HepG2 (cell line): ENCODE results near the gene FAM222A. TPM values are rescaled to one million over a fixed set of nuclear protein-coding genes. Genes with fewer than 3 reads are reported as not detected.

Experiments used
- ATAC-seq: fragments of 200-7000 bp; cut with Tn5 transposase; 3 replicates; pipeline ENCODE4 v1.9.1; 2020; ENCODE audit warnings: mild to moderate bottlenecking, moderate library complexity
- BruUV-seq: library from RNA; stranded (reverse); fragments of 400-500 nt; replicated peaks from 2 replicates; lab custom pipeline; 2021; lab: Mats Ljungman, UMichigan
- CTCF ChIA-PET: fragments of 300-600 bp; formaldehyde crosslinking; extraction: SDS; loops from one replicate; lab custom pipeline; 2021; ENCODE audit warnings: low total read pairs, inconsistent platforms, low intra/inter-chr PET ratio; lab: Yijun Ruan, JAX
- POLR2A ChIA-PET: fragments of 350-600 bp; sonication (Branson Sonifier 250); formaldehyde crosslinking; loops from one replicate; lab custom pipeline; 2020; ENCODE audit warnings: antibody characterized with exemption, inconsistent platforms; lab: Yijun Ruan, JAX
- DNase-seq: peaks from one replicate; pipeline ENCODE4 v3.0.0-alpha.2; 2015; ENCODE audit warnings: low spot score
- FAIRE-seq: peaks from 3 replicates; lab custom pipeline; 2011; peaks lifted over from hg19 to GRCh38; lab: Jason Lieb, UNC
- H2AFZ ChIP-seq: one replicate; pipeline ENCODE4 v1.6.1; 2011; ENCODE audit warnings: low read length, inconsistent platforms
- H3K27ac ChIP-seq: fragments of 300-600 bp; 3 replicates; pipeline ENCODE4 v1.8.0; 2011; ENCODE audit warnings: mixed run types, mild to moderate bottlenecking, mixed read lengths, low read length, inconsistent platforms; ENCODE audit not compliant: insufficient read depth; ENCODE audit errors: extremely low read length
- H3K27me3 ChIP-seq, 2 experiments: fragments of 200-600 bp in 1 of 2; 2 replicates in 1 of 2; 3 replicates in 1 of 2; pipeline versions ENCODE4 v1.6.0 to v1.8.0; 2011; ENCODE audit warnings: low read length in 2 of 2, mild to moderate bottlenecking in 2 of 2, moderate library complexity in 2 of 2, inconsistent platforms in 1 of 2; ENCODE audit not compliant: insufficient read depth in 2 of 2, control insufficient read depth in 1 of 2
- H3K36me3 ChIP-seq, 2 experiments: fragments of 200-600 bp in 1 of 2; replicated peaks in 1 of 2; 2 replicates in 1 of 2; 3 replicates in 1 of 2; pipeline versions ENCODE4 v1.5.1 to v1.8.0; 2011; ENCODE audit warnings: low read length in 2 of 2, inconsistent platforms in 1 of 2; ENCODE audit not compliant: insufficient read depth in 2 of 2, control insufficient read depth in 1 of 2
- H3K4me1 ChIP-seq: 2 replicates; pipeline ENCODE4 v1.5.1; 2012; ENCODE audit warnings: low read length, inconsistent platforms; ENCODE audit not compliant: insufficient read depth
- H3K4me2 ChIP-seq: 2 replicates; pipeline ENCODE4 v1.6.0; 2011; ENCODE audit warnings: low read depth, low read length, inconsistent platforms
- H3K4me3 ChIP-seq, 3 experiments: fragments of 200-600 bp in 1 of 3; sonication (generic), shearing (Covaris generic) in 1 of 3; replicated peaks in 1 of 3; 2 replicates each; pipeline ENCODE4 v1.5.1; 2011 to 2016; ENCODE audit warnings: low read length in 3 of 3, inconsistent platforms in 2 of 3, low read depth in 2 of 3, mild to moderate bottlenecking in 2 of 3, control low read depth in 1 of 3, mixed read lengths in 1 of 3; ENCODE audit not compliant: insufficient read depth in 1 of 3
- H3K79me2 ChIP-seq: one replicate; pipeline ENCODE4 v1.6.1; 2011; ENCODE audit warnings: low read length, inconsistent platforms; ENCODE audit not compliant: insufficient read depth
- H3K9ac ChIP-seq: 2 replicates; pipeline ENCODE4 v1.6.0; 2011; ENCODE audit warnings: mild to moderate bottlenecking, low read depth, low read length, inconsistent platforms; ENCODE audit not compliant: insufficient read depth
- H3K9me3 ChIP-seq: 2 replicates; pipeline ENCODE4 v1.5.1; 2012; ENCODE audit warnings: mild to moderate bottlenecking, low read length
- H4K20me1 ChIP-seq: 2 replicates; pipeline ENCODE4 v1.6.0; 2011; ENCODE audit warnings: inconsistent platforms, mild to moderate bottlenecking, low read length, moderate library complexity; ENCODE audit not compliant: insufficient read depth
- ERF ChIP-seq: IDR thresholded peaks from 2 replicates; pipeline ENCODE4 v1.6.1; 2018; ENCODE audit warnings: missing biosample characterization, missing genetic modification reagents
- NPAS2 ChIP-seq: sonication (generic); formaldehyde crosslinking; IDR thresholded peaks from 2 replicates; pipeline ENCODE4 v1.8.0; 2022; ENCODE audit warnings: mild to moderate bottlenecking, missing genetic modification reagents, borderline replicate concordance
- PLRG1 ChIP-seq: fragments of 450-650 bp; conservative IDR thresholded peaks from 2 replicates; pipeline ENCODE4 v1.6.1; 2016
- SP1 ChIP-seq, 2 experiments: fragments of 450-650 bp in 1 of 2; sonication (generic) in 1 of 2; formaldehyde crosslinking in 1 of 2; IDR thresholded peaks; 2 replicates each; pipeline versions ENCODE4 v1.4.0 to v1.6.1; 2016 to 2020; ENCODE audit warnings: missing genetic modification reagents in 1 of 2
- SP140L ChIP-seq: sonication (generic); formaldehyde crosslinking; IDR thresholded peaks from 2 replicates; pipeline ENCODE4 v1.4.0; 2020; ENCODE audit warnings: missing genetic modification reagents, borderline replicate concordance
- ZNF616 ChIP-seq: sonication (generic); formaldehyde crosslinking; IDR thresholded peaks from 2 replicates; pipeline ENCODE4 v1.5.0; 2020; ENCODE audit warnings: low read depth, mild to moderate bottlenecking, missing genetic modification reagents
- WGBS: methylation state at CpG from one replicate; pipeline ENCODE4 v1.1.6; 2017; ENCODE audit warnings: low lambda C conversion rate; 5-methylcytosine and 5-hydroxymethylcytosine counted together
- in situ Hi-C: cut with HindIII; loops from 2 replicates; pipeline ENCODE4 v1.10.0; 2017; ENCODE audit warnings: low pct_unique_long_range_greater_than_20kb; ENCODE audit not compliant: extremely low pct_ligation_motif_present
- intact Hi-C: fragments of 100-400 bp; cut with micrococcal nuclease; formaldehyde crosslinking; loops from one replicate; pipeline ENCODE4 v1.10.0; 2022; ENCODE audit not compliant: unreplicated experiment
- polyA plus RNA-seq, 8 experiments: library from polyadenylated mRNA; depleted of rRNA in 3 of 8; stranded (reverse) in 7 of 8; unstranded in 1 of 8; fragments of >200 nt; fragmentation: Illumina TruSeq in 4 of 8; extraction: Trizol in 4 of 8; gene quantifications; 2 replicates each; pipeline versions ENCODE4 v1.2.1 to v1.2.3, GENCODE V29; 2011 to 2016; ENCODE audit warnings: low read depth in 4 of 8, missing spikeins in 1 of 8, mixed read lengths in 1 of 8; ENCODE audit not compliant: insufficient read depth in 1 of 8
- total RNA-seq, 5 experiments: library from RNA; depleted of rRNA; stranded (reverse); fragments of >200 nt; fragmentation: Illumina TruSeq; extraction: Trizol; gene quantifications; 2 replicates each; pipeline ENCODE4 v1.2.3, GENCODE V29; 2016; ENCODE audit warnings: low read depth in 1 of 5
- TF ChIP-seq, protein P1 (sequence below): sonication (generic); formaldehyde crosslinking; IDR thresholded peaks from 2 replicates; pipeline ENCODE4 v1.4.0; 2020; ENCODE audit warnings: mild to moderate bottlenecking, missing genetic modification reagents
- TF ChIP-seq, protein P2 (sequence below): sonication (generic); formaldehyde crosslinking; IDR thresholded peaks from 2 replicates; pipeline ENCODE4 v1.9.0; 2021; ENCODE audit warnings: missing genetic modification reagents, borderline replicate concordance
- TF ChIP-seq, protein P3 (sequence below): sonication (generic); formaldehyde crosslinking; IDR thresholded peaks from 2 replicates; pipeline ENCODE4 v1.4.0; 2020; ENCODE audit warnings: missing genetic modification reagents, mild to moderate bottlenecking, borderline replicate concordance

FAM222A gene
- total and polyA plus RNA-seq, 2 of the 13 experiments (the other 11 are each of a cell fraction or from before 2014, with no cell fraction given), result 2.7 to 9.6 TPM

DNA sequence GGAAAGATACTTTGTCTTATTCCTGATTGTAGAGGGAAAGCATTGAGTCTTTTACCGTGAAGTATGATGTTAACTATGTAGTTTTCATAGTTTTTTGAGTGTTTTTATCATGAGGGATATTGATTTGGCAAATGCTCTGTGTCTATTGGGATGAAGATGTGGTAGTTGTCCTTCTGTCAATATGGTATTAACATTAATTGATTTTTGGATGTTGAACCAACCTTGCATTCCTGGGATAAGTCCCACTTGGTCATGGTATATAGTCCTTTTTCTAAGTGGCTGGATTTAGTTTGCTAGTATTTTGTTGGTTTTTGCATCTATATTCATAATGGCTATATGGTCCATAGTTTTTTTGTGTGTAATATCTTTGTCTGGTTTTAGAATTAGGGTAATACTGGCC is 42.8 kb downstream of the FAM222A start:
- Histone ChIP-seq H4K20me1 (no peaks in the 10 kb centered on the region), H3K79me2 (peaks cover 4% of the 10 kb centered on the region), H2AFZ (no peak overlapping the region), H3K36me3 (0 out of 5 replicates have a peak, but pooled peaks cover 1 to 3% of the 10 kb centered on the region in 2 experiments), H3K4me1 (peaks cover 52% of the 10 kb centered on the region), H3K27ac (no peak overlapping the region), H3K4me2 (no peak overlapping the region), H3K9ac (no peak overlapping the region), H3K9me3 (peaks cover 10% of the 10 kb centered on the region; the same call in 1 of the 2 replicates), H3K27me3 (no peaks in the 10 kb centered on the region), H3K4me3 (no peak overlapping the region)
- ATAC-seq, result no peak
- BruUV-seq, result no TSS peak
- ChIA-PET POLR2A (no interaction called here), CTCF (no interaction called here)
- intact Hi-C loops (no loop called here), in situ Hi-C loops (no loop called here)
- WGBS, result 100% methylated on average over 1 of the region's 1 CpG
- no peak for DNase-seq
- no peak for FAIRE-seq
- TF ChIP-seq, protein P1, sequence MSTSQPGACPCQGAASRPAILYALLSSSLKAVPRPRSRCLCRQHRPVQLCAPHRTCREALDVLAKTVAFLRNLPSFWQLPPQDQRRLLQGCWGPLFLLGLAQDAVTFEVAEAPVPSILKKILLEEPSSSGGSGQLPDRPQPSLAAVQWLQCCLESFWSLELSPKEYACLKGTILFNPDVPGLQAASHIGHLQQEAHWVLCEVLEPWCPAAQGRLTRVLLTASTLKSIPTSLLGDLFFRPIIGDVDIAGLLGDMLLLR (CRISPR knock-in tag), result no peak
- no peak for TF ChIP-seq SP140L (CRISPR knock-in tag)
- TF ChIP-seq, protein P2, sequence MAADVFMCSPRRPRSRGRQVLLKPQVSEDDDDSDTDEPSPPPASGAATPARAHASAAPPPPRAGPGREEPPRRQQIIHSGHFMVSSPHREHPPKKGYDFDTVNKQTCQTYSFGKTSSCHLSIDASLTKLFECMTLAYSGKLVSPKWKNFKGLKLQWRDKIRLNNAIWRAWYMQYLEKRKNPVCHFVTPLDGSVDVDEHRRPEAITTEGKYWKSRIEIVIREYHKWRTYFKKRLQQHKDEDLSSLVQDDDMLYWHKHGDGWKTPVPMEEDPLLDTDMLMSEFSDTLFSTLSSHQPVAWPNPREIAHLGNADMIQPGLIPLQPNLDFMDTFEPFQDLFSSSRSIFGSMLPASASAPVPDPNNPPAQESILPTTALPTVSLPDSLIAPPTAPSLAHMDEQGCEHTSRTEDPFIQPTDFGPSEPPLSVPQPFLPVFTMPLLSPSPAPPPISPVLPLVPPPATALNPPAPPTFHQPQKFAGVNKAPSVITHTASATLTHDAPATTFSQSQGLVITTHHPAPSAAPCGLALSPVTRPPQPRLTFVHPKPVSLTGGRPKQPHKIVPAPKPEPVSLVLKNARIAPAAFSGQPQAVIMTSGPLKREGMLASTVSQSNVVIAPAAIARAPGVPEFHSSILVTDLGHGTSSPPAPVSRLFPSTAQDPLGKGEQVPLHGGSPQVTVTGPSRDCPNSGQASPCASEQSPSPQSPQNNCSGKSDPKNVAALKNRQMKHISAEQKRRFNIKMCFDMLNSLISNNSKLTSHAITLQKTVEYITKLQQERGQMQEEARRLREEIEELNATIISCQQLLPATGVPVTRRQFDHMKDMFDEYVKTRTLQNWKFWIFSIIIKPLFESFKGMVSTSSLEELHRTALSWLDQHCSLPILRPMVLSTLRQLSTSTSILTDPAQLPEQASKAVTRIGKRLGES, result no peak
- TF ChIP-seq ZNF616 (CRISPR knock-in tag), result no peak
- TF ChIP-seq NPAS2 (CRISPR knock-in tag), result no peak
- no peak for TF ChIP-seq ERF (CRISPR knock-in tag)
- TF ChIP-seq, protein P3, sequence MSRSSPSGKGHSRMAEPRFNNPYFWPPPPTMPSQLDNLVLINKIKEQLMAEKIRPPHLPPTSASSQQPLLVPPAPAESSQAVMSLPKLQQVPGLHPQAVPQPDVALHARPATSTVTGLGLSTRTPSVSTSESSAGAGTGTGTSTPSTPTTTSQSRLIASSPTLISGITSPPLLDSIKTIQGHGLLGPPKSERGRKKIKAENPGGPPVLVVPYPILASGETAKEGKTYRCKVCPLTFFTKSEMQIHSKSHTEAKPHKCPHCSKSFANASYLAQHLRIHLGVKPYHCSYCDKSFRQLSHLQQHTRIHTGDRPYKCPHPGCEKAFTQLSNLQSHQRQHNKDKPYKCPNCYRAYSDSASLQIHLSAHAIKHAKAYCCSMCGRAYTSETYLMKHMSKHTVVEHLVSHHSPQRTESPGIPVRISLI (CRISPR knock-in tag), result no peak
- no peak for TF ChIP-seq SP1 (IDR thresholded peaks at IDR 0.05)
- TF ChIP-seq SP1 (CRISPR knock-in tag; IDR thresholded peaks at IDR 0.05), result no peak
- TF ChIP-seq PLRG1, result no peak
